Measurements from ENCODE around the gene PTPRN2.

GRCh38 chr7:157660971-157661610, 926.5 kb downstream of the PTPRN2 start:
- no peak for TF ChIP-seq CTCF (IDR thresholded peaks at IDR 0.05)
- TF ChIP-seq POLR2AphosphoS5 (IDR thresholded peaks at IDR 0.05; ENCODE audit: low read depth, low read length), result no peak
